Measurements from ENCODE around the gene ASTN2. TPM values are rescaled to one million over a fixed set of nuclear protein-coding genes. Genes with fewer than 3 reads are reported as not detected.

Gene ASTN2
- total RNA-seq, 4 donors from 2014 or later = 3.0 to 7.0 (median 5.2) TPM

- Histone ChIP-seq H3K4me3 (no peak overlapping the region), H3K36me3 (peaks cover 0 to 4% (median 0%) of the 10 kb centered on the region in 4 donors), H3K9me3 (peaks cover 0 to 6% of the 10 kb centered on the region in 2 donors), H3K27ac (no peak overlapping the region), H3K4me1 (no peaks in the 10 kb centered on the region), H3K27me3 (no peaks in the 10 kb centered on the region)
- TF ChIP-seq EP300 (IDR thresholded peaks at IDR 0.05; ENCODE audit: low read depth) (no peak), POLR2AphosphoS5 (IDR thresholded peaks at IDR 0.05) (no peak), CTCF (IDR thresholded peaks at IDR 0.05) (no peak), POLR2A (IDR thresholded peaks at IDR 0.05) (no peak)
- no peak for DNase-seq
- WGBS, 2 donors (ENCODE audit: low coverage in 1 of 2) = 50 to 88% methylated on average over 1 of the region's 1 CpG
- intact Hi-C loops (cut with DNase I; ENCODE audit: low total_unique reads) = no loop called here
- in situ Hi-C loops (cut with MboI; ENCODE audit: low pct_ligation_motif_present in 1 of 4, low pct_unique_long_range_greater_than_20kb in 1 of 4, low sequenced_read_pairs in 3 of 4) = loop anchor here in 3 of 4 donors (25.0 kb wide), 3 partner anchors 511 to 1086 kb away; partner anchors contain the start of gene PAPPA (in 3 of the 3)
Observed at GRCh38 chr9:116673375-116673774, 741.5 kb downstream of the ASTN2 start.

GRCh38 chr9:116671605-116672004 lies 743.3 kb downstream of the ASTN2 start:
- TF ChIP-seq CTCF (IDR thresholded peaks at IDR 0.05) = no peak
- no peak for TF ChIP-seq EP300 (IDR thresholded peaks at IDR 0.05; ENCODE audit: low read depth)
- TF ChIP-seq POLR2A (IDR thresholded peaks at IDR 0.05) = no peak
- no peak for TF ChIP-seq POLR2AphosphoS5 (IDR thresholded peaks at IDR 0.05)
- peaks cover 0 to 6% of the 10 kb centered on the region in 2 donors for H3K9me3 ChIP-seq
- 51 to 71% methylated on average over 2 of the region's 2 CpGs for WGBS, 2 donors (ENCODE audit: low coverage in 1 of 2)
- no peaks in the 10 kb centered on the region for H3K4me1 ChIP-seq
- in situ Hi-C loops (cut with MboI; ENCODE audit: low pct_ligation_motif_present in 1 of 4, low pct_unique_long_range_greater_than_20kb in 1 of 4, low sequenced_read_pairs in 3 of 4) (loop anchor here in 3 of 4 donors (25.0 kb wide), 3 partner anchors 509 to 1084 kb away; partner anchors contain the start of gene PAPPA (in 3 of the 3)), intact Hi-C loops (cut with DNase I; ENCODE audit: low total_unique reads) (no loop called here)
- H3K27ac ChIP-seq = no peak overlapping the region
- no peak for DNase-seq
- H3K27me3 ChIP-seq = no peaks in the 10 kb centered on the region
- peaks cover 0 to 4% (median 0%) of the 10 kb centered on the region in 4 donors for H3K36me3 ChIP-seq
- H3K4me3 ChIP-seq = no peak overlapping the region

- no peak overlapping the region for H3K27ac ChIP-seq
- in situ Hi-C loops (cut with MboI; ENCODE audit: low pct_ligation_motif_present in 1 of 4, low pct_unique_long_range_greater_than_20kb in 1 of 4, low sequenced_read_pairs in 3 of 4) (loop anchor here in 3 of 4 donors (25.0 kb wide), 3 partner anchors 507 to 1082 kb away; partner anchors contain the start of gene PAPPA (in 3 of the 3)), intact Hi-C loops (cut with DNase I; ENCODE audit: low total_unique reads) (no loop called here)
- H3K27me3 ChIP-seq = no peaks in the 10 kb centered on the region
- H3K4me1 ChIP-seq = no peaks in the 10 kb centered on the region
- DNase-seq = no peak
- peaks cover 0 to 6% of the 10 kb centered on the region in 2 donors for H3K9me3 ChIP-seq
- WGBS, 2 donors (ENCODE audit: low coverage in 1 of 2) = 80 to 92% methylated on average over 2 to 4 of the region's 4 CpGs
- no peak for TF ChIP-seq POLR2AphosphoS5 (IDR thresholded peaks at IDR 0.05)
- no peak for TF ChIP-seq EP300 (IDR thresholded peaks at IDR 0.05; ENCODE audit: low read depth)
- TF ChIP-seq POLR2A (IDR thresholded peaks at IDR 0.05) = no peak
- no peak for TF ChIP-seq CTCF (IDR thresholded peaks at IDR 0.05)
- no peak overlapping the region for H3K4me3 ChIP-seq
- H3K36me3 ChIP-seq = peaks cover 0 to 4% (median 0%) of the 10 kb centered on the region in 4 donors
Observed at GRCh38 chr9:116668970-116669695, 745.7 kb downstream of the ASTN2 start.

GRCh38 chr9:116663581-116663980 lies 751.3 kb downstream of the ASTN2 start:
- intact Hi-C loops (cut with DNase I; ENCODE audit: low total_unique reads) = no loop called here

More at GRCh38 chr9:116663581-116663980, 751.3 kb downstream of the ASTN2 start:
- Histone ChIP-seq H3K36me3 (no peaks in the 10 kb centered on the region), H3K4me3 (no peak overlapping the region), H3K4me1 (peaks cover 0 to 22% (median 1%) of the 10 kb centered on the region in 4 donors), H3K27me3 (no peaks in the 10 kb centered on the region), H3K27ac (peak overlapping the region in 1 of 4 donors; percentile 50), H3K9me3 (no peaks in the 10 kb centered on the region)
- 91 to 95% methylated on average over 1 of the region's 1 CpG for WGBS, 2 donors (ENCODE audit: low coverage in 1 of 2)
- DNase-seq = no peak
- in situ Hi-C loops (cut with MboI; ENCODE audit: low pct_ligation_motif_present in 1 of 4, low pct_unique_long_range_greater_than_20kb in 1 of 4, low sequenced_read_pairs in 3 of 4) = loop anchor here in 3 of 4 donors (25.0 kb wide), 3 partner anchors 501 to 1076 kb away; partner anchors contain the start of gene PAPPA (in 3 of the 3)
- TF ChIP-seq CTCF (IDR thresholded peaks at IDR 0.05) (no peak), POLR2A (IDR thresholded peaks at IDR 0.05) (no peak), EP300 (IDR thresholded peaks at IDR 0.05; ENCODE audit: low read depth) (no peak), POLR2AphosphoS5 (IDR thresholded peaks at IDR 0.05) (no peak)

Data from transverse colon (tissue), 4 donors.